Stimulated activated CD4-positive, alpha-beta T cell treated with anti-CD3 and anti-CD28 coated beads, Interleukin-12 subunit alpha, Interleukin-12 subunit beta, amount 100 ng/mL, for 24 hours (primary cell): ENCODE results near the gene GPX4.
A peak's percentile ranks its signal among the peaks of the same experiment; 100 is the strongest.
"Not testable (repeated sequence)": the region's sequence is repeated elsewhere in the genome, so short reads cannot be mapped to it uniquely, and the experiment has no call there.

Experiments used
- DNase-seq, 2 experiments: peaks; one replicate each; pipeline ENCODE4 v3.0.0-alpha.2; 2020; ENCODE audit warnings: low read depth in 2 of 2

The GPX4 gene

DNA sequence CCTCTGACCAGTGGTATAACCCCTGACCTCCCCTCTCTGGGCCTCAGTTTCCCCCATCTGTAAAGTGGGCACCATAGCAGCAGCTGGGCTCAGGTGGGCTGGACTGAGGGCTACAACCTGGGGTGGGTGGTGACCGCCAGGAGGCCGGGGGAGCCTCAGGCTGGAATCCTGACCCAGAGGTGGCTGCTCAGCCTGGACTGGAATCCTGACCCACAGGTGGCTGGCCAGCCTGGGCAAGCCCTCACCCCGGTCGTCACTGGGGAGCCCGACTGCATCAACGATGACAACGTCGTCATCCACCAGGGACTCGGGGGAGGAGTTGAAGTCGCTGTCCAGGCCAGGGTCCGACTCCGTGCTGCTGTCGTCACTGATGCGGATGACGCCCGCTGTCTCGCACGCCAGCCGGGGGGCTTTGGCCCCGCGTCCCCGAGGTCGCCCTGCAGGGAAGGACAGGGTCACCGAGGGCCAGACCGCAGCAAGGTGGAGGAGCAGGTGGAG is 10.2 kb downstream of the GPX4 start:
- DNase-seq: no peak

DNA sequence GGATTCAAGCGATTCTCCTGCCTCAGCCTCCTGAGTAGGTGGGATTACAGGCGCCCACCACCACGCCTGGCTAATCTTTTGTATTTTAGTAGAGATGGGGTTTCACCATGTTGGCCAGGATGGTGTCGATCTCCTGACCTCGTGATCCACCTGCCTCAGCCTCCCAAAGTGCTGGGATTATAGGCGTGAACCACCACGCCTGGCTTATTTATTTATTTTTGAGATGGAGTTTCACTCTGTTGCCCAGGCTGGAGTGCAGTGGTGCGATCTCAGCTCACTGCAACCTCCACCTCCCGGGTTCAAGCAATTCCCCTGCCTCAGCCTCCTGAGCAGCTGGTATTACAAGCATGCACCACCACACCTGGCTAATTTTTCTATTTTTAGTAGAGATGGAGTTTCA is 10.9 kb downstream of the GPX4 start:
- not testable (repeated sequence) for DNase-seq

DNA sequence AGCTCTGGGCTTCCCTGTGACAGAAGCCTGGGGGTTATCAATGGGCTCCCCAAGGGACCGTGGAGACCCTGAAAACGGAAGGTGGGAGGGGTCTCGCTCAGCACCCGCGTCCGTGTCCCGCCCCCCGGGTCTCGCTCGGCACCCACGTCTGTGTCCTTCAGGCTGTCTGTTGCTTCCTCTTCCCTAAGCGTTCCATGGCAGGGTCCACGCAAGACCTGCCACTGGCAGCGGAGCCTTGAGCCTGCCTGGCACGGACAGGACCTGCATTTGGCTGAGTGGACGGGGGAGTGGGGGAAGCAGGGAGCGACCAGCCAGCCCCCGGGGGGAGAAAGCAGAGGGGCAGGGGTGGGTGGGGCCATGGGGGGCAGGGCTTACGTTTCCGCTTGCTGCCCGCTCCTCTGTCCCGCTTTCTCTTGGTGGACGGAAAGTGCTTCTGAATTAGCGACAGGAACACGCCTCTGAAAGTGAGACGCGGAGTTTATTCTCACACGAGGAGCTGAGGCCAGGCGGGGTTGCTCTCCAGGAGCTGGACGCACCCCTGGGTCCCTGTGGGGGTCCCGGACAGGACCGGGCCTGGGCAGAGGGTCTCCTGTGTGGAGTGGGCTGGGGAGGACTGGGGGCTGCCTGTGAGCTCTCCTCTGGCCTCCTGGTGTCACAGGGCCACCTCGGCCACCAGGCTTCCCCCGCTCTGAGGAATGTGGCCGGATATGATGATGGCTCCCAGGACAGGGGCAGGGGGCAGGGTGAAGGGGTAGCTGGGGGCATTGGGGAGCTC is 12.0 kb downstream of the GPX4 start:
- DNase-seq: no peak

DNA sequence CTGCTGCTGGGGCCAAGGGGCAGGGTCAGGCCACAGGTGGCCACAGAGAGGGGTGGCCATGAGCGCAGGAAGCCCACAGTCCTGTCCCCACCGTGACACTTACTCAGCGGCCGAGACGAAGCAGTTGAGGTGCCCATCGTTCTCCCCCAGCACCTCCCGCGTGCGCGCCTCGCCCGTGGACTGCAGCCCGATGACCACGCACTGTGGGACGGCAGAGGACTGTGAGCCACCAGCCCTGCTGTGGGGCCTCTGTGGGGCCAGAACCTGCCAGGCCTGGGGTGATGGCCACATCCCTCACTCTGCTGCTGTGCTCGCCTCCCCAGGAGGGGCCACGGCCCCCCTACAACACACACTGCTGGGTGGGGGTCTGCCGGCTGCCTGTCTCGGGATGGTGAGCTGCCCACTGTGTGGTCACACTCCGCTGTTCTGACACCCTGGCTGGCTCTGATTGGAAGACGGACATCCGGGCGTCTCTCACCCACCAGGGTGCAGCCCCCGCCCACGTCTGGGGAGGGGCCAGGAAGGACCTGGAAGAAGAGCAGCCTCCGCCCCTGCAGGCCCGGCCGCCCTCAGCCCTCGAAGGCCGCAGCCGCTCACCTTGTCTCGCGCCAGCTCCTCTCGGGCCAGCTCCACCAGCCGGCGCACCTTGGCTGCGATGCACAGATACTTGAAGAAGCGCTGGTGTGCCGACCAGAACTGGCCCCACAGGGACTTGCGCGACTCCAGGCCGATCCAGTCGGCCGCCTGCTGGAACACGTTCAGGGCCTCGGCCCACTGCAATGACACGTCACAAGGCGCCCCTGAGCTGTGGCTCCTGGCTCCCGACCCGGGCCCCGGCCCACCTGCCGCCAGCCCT is 13.2 kb downstream of the GPX4 start:
- no peak for DNase-seq

DNA sequence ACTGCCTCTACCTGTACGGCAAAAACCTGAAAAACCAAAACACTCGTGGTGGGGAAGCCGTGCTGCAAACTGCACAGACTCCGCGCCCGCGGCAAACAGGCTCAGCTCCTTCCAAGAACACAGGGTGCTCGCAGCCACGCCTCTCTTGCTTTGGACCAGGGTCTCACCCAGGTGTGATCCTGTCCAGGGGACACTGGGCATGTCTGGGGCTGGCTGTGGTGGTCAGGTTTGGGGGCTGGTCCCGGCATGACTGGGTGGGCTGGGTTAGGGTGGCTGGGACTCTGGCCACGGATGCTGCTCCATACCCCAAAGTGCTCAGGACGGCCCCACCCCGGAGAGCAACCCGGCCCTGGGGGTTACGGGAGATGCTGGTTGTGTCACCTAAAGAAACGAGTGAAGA is 13.9 kb downstream of the GPX4 start:
- DNase-seq: no peak

DNA sequence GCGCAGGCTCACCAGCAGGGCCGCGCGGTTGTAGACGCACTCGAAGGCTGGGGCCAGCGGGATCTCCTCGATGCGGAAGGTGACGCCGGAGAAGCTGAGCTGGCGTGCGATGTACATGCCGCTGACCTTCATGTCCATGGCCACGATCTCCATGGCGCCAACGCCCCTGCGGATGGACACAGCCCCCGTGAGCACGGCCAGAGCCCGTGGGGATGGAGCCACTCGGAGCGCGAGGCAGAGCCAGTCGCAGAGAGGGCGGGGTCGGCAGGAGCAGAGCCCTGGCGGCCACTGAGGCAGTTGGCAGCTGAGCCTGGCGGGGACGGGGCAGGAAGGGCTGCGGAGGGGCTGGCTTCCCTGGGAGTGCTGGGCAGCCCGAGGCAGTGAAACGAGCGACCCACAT is 15.2 kb downstream of the GPX4 start:
- no peak for DNase-seq

DNA sequence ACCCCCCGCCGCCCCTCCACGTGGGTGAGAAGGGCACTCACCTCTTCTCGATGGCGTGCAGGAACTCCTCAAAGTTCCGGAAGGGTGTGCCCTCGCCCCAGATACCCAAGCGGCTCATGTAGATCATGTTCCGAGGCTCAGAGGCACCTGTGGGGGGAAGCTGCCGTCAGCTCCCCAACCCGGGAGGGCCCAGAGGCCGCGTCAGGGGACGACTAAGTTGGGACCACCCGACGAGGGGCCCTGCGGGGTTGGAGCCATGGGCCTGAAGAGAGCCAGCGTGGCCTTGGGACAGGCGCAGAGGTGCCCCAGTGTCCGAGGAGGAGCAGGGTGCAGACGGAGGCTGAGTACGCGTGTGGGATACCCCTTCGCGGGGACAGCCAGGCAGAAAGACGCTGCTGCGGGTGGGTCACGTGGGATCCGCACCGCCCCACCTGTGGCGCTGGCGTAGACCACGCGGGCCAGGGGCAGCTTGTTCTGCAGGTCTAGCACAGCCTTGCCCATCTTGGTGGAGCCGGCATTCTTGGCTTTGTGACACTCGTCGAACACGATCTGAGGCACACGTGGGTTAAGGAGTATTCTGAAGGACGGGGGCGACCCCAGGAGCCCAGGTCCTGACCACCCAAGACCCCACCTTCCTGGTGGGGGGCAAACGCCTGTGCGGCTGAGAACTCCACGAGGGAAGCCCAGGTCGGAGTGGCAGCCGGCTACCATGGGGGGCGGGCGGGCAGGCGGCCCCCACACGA is 15.9 kb downstream of the GPX4 start:
- DNase-seq: no peak

DNA sequence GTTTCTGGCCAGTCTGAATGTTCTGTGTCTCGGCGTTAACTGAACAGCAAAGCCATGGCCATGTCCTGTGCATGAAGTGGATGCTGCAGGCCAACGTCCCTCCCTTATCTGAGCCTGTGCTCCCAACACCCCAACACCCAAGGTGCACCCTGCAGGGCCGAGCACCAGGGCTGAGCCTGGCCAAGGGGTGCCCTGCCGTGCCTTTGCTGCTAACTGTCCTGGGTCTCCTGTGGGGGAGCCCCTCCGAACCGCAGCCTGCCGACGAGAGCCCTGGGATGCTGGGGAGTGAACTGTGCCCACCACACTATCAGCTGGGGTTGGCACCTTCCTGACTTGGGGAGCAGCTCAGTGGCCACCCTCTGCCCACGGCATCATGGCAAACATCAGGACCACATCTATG is 17.6 kb downstream of the GPX4 start:
- DNase-seq: no peak

DNA sequence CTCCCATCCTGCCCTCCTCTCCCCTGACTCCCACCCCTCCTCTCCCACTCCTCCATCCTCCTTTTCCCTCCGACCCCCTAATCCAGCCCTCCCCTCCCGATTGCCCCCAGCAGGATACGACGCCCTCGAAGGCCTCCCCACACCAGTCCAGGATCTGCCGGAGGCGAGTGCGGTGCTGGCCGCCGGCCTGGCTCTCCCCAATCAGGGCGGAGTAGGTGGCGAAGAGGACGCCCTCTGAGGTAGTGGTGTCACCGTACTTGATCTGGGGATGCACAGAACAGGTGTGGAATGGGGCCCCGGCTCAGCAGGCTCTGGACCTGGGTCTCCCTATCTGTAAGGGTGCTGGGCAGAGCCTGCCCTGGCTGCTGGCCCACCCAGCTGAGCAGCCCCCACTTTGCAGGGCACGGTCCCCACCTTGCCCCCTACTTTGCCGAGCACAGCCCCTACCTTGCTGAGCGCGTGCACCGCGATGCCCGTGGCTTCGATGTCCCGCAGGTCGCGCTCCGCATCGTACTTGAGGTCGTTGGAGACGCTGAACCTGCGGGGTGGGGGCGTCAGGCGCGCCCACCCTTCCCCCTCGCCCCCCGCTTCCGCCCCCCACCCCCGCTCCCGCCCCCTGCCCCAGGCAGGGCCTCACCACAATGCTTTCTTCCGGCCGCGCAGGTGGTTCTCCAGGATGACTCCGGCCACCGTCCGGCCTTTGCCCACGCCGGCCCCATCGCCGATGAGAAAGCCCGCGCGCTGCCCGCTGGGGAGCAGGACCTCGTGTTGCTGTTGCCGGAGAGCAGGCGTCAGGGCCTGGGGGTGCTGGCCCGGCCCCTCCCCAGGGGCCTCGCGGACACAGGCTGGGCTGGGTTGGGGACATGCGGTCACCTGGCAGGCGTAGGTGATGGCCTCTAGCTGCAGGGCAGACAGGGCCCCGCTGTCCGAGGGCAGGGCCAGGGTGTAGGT is 18.5 kb downstream of the GPX4 start:
- DNase-seq: no peak

DNA sequence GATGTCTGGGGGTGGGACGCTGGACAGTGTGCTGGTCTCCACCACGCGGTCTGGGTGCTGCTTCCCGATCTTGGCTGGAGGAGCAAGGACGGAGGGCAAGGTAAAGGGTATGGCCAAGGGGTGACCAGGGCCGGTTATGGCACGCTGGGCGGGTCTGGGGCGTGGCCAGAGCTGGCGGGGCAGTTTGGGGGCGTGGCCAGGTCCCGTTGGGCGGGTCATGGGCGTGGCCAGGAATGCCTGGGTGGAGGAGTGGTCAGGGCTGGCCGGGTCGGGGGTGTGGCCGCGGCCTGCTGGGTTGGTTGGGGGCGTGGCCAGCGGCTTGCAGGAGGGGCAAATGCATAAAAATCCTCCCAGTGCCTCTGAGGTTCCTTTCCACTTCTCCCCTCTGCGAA is 19.2 kb downstream of the GPX4 start:
- DNase-seq: peak in 1 of 2 experiments; percentile 54

DNA sequence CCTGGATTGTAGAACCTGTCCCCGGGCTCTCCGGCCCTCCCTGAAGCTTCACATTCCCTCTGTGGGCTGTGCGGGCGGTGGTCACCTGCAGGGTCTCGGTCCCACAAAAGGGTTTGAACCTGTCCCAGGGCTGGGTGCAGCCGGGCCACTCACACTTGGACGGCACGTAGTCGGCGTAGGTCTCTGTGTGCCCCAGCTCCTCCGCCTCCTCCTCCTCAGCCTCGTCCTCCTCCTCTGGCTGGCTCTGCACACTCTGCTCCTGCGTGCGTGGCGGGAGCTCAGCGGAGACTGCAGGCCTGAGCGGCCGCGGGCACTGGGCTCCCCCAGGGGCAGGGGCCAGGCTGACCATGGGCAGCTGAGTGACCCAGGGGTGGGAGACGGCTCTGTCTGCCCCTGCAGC is 19.6 kb downstream of the GPX4 start:
- DNase-seq: no peak

DNA sequence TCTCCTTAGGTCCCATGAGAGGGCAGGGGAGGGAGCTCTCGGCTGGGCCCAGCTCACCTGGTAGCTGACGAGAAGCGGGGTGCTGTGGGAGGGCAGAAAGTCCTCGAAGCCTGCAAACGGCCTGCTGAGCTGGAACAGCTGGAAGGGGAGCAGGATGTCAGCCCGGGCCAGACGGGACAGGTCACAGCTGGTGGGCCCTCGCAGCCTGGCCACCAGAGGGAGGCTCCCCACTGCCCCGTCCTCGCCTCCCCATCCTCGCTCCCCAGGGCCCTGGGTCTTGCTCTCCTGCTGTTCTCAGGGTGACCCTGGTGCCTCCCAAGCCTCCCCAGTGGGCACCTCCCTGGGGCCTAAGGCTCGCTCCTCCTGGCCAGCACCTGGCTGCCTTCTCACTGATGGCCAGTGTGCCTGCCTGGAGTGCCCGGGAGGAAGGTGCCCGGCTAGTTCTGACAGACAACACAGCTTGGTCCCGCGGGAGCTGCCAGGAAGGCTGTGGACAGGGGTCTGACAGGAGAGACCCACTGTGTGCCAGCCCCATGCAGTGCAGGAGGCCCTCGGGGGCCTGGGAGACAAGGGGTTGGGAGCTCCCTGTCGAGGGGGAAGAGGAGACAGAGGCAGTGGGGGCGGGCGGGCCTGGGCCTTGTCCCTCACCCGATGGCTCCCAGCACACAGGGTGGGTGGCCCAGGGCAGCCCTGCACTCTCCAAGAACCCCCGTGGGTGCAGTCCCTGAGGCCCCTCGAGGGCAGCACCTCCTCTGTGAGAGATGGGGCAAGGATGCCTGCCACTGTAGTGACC is 20.3 kb downstream of the GPX4 start:
- DNase-seq: no peak

DNA sequence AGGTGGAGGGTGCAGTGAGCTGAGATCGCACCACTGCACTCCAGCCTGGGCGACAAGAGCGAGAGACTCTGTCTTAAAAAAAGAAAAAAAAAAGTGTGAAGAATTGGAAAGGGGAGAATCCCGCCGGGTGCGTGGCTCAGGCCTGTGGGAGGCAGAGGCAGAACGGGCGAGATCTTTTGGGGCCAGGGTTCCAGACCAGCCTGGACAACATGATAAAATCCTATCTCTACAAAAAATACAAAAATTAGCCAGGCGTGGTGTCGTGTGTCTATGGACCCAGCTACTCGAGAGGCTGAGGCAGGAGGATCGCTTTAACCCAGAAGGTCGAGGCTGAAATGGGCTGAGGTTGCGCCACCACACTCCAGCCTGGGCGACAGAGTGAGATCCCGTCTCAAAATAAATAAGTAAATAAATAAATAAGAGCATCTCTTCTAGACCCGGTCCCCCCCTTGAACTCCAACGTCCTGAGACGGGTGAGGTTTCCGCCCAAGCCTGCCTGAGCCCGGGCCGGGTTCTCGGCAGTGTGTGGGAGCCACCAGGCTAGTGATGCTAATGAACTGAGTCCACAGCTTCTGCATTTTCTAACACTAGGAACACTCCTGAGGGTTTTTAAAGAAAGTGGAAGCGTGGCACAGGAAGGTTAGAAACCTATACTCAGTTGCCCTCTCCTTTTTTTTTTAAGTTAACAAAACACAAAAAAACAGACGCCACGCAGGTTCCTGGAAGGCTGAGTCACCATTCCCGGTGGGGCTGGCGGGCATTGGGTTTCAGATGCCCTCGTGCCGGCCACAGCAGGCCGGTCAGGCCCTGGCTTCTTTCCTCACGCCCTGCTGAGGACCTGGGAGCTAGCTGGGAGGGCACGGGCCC is 22.0 kb downstream of the GPX4 start:
- DNase-seq: no peak

DNA sequence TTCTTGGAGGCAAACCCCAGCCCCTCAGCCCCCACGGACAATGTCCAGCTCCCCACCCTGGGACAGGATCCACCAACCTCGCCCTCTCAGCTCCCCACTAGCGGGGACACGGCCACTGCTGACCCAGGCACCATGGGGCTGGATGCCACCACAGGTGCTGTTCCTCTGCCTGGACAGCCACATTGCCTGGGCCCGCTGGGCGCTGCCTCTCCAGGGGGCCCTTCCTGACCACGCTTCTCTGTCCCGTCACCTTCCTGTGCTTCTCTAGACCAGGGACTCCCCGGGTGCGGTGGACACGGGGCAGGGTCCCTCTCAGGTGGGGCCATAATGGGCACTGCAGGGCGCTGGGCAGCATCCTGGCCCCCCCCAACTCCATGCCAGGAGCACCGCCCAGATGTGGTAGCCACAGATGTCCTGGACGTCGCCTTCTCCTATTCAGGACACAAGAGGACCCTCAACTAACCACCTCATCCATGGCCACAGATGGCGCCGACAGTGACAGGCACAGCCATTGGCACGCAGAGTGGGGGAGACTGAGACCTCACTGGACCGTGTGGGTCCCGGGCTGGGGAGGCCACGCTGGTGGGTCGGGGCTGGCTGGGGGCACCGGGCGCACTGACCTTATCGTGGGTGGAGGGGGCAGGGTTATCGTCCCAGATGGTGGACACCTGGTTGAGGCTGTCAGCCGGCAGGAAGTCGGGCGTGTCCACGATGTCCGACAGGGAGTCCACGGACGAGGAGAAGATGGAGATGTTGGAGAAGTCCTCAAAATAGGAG is 23.4 kb downstream of the GPX4 start:
- DNase-seq: no peak

DNA sequence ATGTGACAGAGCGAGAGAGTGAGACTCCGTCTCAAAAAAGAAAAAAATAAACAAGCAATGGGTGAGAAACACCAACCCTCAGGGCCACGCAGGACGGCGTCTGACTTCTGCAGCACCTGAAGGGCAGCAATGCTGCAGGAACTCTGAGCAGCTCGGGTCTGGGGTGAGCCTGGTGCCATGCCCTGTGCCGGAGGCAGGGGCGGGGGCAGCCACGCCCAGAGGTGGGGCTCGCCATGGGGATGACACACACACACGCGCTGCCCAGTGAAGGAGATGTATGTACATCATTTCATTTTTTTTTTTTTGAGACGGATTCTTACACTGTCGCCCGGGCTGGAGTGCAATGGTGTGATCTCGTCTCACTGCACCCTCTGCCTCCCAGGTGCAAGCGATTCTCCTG is 24.3 kb downstream of the GPX4 start:
- no peak for DNase-seq

DNA sequence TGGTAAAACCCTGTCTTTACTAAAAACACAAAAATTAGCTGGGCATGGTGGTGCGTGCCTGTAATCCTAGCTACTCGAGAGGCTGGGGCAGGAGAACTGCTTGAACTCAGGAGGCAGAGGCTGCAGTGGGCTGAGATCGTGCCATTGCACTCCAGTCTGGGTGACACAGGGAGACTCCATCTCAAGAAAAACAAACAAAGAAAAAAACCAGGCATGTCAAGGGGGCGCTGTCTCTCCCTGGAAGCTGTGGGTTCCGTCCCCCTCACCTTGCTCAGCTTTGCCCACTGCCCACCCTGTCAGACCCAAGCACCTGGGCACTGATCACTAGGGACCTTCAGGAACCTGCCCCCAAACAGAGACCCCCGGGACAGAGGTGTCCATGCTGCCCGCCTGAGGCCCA is 25.3 kb downstream of the GPX4 start:
- DNase-seq: not testable (repeated sequence)

DNA sequence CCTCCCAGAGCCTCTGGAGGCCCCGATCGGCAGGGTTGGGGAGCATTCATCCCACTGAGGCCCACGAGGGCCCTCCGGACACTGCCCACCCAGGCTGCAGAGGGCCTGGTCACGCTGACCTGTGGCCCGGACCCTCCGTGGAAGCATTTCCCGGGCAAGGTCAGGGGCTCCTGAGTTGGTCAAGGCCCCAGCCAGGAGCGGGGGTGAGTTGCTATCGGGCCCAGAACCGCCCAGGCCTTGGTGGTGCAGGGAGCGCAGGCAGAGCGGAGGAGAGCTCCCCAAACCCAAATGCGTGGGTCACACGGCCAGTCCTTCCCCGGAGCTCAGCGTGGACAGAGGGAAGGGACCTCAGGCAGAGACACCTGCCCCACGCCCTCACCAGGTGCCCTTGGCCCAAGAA is 25.7 kb downstream of the GPX4 start:
- DNase-seq: no peak
